Left renal pelvis (tissue), 4 donors: ENCODE results near the gene ZNF300. TPM values are rescaled to one million over a fixed set of nuclear protein-coding genes. Genes with fewer than 3 reads are reported as not detected.
A peak's percentile ranks its signal among the peaks of the same experiment; 100 is the strongest.
"Not testable (repeated sequence)": the region's sequence is repeated elsewhere in the genome, so short reads cannot be mapped to it uniquely, and the experiment has no call there.

Experiments
- DNase-seq, 4 donors: peaks; one replicate each; pipeline ENCODE4 v3.0.0-alpha.2; 2013; ENCODE audit warnings: low read depth in 4 of 4, low spot score in 3 of 4
- polyA plus RNA-seq, 4 donors: library from polyadenylated mRNA; unstranded; fragments of 120-200 nt; gene quantifications; one replicate each; pipeline ENCODE4 v1.2.1, GENCODE V29; 2013; ENCODE audit not compliant: insufficient read length in 4 of 4

Gene ZNF300
- 10 to 100 TPM; 32.5 to 54.1 (median 39.7) TPM for polyA plus RNA-seq

DNA sequence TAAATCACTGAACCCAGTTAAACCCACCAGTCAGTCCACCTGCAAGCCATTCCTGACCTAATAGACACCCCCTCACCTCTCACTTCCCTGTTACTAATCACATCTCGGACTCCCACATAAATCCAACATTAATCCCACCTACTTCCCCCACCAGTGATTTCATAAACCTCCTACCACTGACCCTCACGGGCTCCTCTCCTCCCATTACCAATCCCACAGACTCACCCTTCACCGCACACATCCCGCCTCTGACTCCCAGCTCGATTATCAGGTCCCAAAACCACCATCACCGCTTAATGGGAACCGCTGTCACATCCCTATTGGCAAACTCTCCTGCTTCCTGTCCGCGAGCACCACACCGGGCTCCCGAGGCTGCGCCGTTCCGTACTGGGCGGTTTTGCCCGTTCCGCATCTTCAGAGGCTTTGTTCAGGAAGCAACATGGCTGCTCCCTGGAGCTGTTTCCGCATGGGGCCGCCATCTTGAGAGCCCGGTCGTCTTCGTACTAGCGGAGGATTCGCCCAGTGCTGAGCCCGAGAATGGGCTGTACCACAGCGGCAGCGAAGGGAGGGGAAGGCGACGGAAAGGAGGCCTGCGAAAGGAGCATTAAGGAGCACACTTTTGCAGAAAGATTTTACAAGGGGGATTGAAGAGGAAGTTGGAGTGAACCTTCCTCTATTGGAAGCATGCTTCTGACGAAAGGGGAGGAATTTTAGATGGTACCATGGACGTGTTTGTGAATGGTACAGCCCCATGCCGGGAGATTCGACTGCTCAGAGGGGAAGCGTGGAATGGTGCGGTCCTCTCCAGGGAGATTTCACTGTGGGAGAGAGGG is at the start of gene ZNF300:
Gene ZNF300 (minus strand): TSS at position 502 of the 833 bp plus-strand sequence. CDS start 1,825 bp downstream, outside the sequence.
- peak; percentile 89 to 94 (median 93) for DNase-seq

DNA sequence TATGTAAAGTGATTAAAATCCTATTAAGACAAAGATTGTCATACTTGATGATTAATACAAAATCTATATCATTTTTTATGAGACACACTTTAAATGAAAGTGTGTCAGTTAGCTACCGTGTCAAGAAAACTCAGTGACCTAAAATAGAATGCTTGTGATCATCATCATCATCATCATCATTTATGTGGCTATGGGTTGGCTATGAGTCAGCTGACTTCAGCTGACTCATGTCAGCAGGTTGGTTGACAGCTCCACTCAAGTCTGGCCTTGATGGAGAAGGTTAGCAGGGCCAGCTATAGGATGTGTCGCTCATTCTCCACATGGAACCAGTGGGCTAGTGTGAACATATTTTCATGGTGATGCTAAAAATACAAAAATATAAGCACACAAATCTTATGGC is 43.8 kb upstream of the ZNF300 start:
- no peak for DNase-seq

DNA sequence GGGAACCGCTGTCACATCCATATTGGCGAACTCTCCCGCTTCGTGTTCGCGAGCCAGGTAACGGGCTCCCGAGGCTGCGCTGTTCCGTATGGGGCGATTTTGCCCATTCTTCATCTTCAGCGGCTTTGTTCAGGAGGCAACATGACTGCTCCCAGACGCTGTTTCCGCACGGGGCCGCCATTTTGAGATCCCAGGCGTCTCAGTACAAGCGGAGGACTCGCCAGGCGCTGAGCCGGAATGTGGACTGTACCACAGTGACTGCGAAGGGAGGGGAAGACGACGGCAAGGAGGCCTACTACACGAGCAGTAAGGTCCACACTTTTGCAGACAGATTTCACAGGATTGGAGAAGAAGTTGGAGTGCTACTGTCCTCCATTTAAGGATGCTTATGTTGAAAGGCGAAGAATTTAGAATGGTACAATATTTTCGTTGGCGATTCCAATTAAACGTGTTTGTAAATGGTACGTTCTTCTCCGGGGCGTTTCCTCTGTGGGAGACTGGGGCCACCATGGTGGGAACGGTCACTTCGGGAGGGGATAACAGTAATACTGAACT is 41.6 kb upstream of the ZNF300 start:
- peak; percentile 89 to 92 (median 91) for DNase-seq

DNA sequence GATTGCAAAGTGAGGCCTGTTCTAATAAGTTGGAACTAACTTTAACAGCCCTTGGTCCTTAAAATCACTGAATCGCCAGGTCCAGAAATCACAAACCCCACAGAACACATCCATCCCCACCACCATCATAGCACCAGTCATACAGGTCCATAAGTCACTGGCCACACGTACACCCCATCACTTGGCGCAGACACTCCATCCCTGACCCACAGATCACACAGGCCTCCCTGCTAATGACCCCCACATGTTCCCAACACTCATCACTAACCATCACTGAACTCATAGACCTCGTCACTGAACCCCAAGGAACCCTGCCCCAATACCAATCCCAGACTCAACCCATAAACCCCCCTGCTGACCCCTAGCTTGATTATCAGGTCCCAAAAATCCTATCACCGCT is 41.2 kb upstream of the ZNF300 start:
- DNase-seq, result peak in 2 of 4 donors; percentile 12

DNA sequence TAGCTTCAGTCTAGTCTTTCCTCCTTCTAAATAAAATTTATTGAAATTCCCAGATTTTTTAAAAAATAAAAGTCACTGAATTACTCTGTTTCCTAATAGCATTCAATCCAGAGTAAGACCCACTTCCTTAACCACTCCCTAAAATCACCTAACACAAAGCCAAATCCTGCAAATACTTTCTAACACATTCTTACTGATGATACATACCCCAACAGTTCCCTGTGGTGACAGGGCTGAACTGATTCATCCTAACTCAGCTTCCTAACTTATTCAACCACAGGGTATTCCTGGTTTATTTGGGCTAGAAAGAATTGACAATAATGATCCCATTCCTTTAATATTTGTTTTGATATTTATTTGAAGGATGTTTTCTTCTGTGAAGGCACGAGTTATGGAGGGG is 40.7 kb upstream of the ZNF300 start:
- DNase-seq, result no peak

DNA sequence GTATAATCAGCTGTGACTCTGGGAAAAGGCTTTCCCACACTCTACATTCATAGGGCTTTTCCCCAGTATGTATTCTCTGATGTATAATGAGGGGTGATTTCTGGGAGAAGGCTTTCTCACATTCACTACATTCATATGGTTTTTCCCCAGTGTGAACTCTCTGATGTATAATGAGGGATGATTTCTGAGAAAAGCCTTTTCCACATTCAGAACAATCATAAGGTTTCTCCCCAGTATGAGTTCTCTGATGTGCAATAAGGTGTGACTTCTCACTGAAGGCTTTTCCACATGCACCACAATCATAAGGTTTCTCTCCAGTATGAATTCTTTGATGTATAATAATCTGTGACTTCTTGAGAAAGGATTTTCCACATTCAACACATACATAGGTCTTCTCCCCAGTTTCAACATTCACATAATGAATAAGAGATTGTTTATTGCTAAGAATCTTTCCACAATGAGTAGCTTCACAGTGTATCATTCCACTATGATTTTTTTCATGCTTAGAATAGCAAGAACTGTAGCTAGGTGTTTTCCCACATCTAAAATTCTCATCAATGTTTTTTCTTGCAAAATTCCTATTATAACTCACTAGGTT is 26.7 kb upstream of the ZNF300 start:
- DNase-seq, result no peak

DNA sequence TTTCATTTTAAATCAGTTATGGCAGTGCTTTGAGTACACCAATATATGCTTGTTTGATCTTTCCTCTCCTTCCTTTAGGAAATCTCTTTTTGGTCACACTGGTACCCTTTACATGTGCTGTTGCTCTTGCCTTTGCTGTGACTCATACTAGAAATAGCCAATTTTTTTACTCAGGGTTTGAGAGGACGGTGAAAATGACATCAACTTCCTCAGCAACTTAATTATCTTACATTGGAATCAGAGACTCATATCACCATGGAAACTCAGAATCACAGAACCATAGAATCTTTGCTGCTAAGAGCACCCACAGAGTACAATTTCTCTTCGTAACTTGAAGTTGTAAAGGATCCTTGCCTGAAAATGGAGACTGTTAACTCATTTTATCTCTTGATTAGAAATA is 13.8 kb upstream of the ZNF300 start:
- DNase-seq, result no peak

DNA sequence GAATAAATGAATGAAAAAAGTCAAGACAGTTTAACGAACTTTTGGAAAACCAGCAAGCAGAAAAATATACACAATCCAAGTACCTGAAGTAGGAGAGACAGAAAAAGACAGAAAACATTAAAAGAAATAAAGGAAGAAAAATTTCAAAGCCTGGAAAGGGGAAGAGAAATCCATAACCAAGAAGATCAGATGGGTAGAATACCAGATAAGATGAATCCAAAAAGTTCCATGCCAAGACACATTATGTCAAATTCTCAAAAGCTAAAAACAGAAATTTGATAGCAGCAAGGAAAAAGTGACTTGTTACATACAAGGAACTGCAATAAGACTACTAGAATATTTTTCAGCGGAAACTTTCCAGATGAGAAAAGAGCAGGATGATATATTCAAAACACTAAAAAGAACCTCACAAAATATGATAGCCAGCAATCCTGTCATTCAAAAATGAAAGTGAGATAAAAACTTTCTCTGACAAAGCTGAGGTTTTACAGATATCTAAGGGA is 7.6 kb upstream of the ZNF300 start:
- DNase-seq, result no peak

DNA sequence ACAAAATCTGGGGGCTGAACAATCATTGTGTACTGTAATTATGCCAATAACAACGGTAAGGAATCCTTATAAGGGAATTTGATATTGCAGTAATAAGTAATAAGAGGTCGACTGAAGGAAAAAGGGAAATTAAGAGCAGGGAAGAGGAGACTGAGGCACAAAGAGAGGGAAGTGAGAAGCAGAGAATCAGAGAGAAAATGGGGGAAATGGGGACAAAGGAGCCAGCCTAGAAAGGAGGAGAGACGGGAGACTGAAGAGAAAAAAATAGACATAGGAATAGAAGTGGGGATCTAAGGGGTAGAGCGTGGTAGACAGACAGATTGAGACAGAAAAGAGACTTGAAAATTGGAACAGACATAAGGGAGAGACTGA is 518 bp upstream of the ZNF300 start:
- no peak for DNase-seq

DNA sequence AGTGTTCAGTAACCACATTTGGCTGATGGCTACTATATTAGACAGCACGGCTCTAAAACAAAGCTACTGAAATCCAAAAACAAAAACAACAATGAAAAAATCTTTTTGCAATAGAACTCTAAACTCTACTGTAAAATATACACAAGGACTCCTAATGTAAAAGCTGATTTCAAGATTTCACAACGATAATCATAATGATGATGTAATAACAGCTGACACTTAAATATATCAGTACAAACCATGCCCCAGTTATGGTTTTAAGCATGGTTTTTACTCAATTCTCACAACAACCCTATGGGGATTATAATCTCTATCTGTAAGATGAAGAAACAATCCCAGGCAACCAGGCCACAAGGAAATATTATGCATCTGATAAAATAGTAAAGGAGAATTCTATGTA is 3.3 kb downstream of the ZNF300 start:
- no peak for DNase-seq

DNA sequence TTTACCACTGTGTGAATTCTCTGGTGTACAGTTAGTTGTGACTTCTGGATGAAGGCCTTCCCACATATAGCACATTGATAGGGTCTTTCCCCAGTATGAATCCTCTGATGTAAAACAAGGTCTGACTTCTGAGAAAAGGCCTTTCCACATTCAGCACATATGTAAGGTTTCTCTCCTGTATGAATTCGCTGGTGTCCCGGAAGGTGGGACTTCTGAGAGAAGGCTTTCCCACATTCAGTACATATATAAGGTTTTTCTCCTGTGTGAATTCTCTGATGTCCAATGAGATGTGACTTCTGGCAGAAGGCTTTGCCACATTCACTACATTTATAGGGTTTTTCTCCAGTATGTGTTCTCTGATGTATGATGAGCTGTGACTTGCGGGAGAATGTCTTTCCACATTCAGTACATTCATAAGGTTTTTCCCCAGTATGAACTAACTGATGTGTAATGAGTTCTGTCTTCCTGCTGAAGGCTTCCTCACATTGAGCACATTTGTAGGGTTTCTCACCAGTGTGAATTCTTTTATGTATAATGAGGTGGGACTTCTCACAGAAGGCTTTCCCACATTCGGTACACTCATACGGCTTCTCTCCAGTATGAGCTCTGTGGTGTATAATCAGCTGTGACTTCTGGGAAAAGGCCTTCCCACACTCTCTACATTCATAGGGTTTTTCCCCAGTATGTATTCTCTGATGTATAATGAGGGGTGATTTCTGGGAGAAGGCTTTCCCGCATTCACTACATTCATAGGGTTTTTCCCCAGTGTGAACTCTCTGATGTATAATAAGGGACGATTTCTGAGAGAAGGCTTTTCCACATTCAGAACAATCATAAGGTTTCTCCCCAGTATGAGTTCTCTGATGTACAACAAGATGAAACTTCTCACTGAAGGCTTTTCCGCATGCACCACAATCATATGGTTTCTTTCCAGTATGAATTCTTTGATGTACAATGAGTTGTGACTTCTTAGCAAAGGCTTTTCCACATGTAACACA is 9.1 kb downstream of the ZNF300 start:
- DNase-seq, result no peak

DNA sequence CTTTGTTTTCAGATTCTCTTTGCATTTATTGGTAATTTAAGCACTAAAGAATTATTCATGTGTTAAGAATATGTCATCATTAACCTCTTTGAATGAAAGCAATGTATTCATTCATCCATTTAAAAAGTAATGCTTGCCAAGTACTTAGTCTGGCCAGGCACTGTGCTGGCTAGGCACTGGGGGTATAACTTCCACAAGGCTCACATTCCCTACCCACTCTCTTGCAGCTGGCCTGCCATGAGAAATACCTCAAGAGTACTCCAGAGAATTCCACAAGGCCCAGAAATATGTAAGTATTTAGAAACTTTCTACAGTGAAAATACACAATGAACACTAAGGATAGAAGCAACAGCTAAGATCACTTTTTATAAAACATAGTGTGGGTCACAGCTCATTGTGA is 25.4 kb downstream of the ZNF300 start:
- DNase-seq, result no peak

DNA sequence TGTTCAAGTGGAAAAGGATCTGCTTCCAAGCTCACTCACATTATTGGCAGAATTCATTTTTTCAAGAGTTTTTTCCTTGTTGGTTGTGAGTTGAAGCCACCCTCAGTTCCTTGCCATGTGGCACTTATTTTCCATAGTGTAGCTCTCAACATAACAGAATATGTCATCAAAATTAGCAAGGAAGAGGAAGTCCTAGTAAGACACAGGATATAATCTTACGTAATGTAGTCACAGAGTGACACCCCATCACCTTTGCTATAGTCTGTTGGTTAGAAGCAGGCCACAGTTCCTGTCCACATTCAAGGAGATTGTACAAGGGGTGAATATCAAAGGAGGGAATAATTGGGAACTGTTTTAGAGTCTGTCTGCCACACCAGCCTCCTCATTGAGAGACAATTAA is 42.7 kb downstream of the ZNF300 start:
- no peak for DNase-seq

DNA sequence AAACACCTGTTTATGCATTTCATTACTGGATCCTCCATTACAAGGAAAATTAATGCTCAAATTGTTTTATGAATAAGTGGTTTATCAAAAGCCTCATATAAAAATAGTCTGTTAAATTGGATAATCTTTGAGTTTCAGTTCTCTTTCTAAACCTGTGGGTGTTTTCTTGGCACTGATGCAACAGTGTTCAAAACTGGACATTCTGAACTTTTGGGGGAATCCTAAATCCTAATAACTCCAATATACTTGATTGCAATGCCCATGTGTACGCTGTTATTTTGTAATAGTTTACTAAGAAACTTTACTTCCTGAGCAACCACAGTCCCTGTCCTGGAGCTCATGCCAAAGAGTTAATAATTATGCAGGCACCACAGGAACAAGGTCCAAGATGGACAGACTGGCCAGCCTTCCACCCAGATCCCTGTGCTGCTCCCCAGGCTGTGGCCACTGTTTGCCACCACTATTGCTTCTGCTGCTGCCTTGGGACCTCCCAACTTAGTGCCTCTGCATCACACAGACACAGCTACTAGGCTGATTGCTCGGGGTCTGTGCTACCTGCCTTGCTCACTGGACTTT is 44.4 kb downstream of the ZNF300 start:
- no peak for DNase-seq

DNA sequence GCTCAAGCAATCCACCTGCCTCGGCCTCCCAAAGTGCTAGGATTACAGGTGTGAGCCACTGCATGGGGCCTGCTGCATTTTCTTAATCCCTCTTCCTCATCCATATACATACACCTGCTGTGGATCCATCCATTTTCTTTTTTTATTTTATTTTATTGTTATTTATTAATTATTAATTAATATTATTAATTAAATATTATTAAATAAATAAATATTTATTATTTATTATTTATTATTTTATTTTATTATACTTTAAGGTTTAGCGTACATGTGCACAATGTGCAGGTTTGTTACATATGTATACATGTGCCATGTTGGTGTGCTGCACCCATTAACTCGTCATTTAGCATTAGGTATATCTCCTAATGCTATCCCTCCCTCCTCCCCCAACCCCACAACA is 48.1 kb downstream of the ZNF300 start:
- DNase-seq, result not testable (repeated sequence)

DNA sequence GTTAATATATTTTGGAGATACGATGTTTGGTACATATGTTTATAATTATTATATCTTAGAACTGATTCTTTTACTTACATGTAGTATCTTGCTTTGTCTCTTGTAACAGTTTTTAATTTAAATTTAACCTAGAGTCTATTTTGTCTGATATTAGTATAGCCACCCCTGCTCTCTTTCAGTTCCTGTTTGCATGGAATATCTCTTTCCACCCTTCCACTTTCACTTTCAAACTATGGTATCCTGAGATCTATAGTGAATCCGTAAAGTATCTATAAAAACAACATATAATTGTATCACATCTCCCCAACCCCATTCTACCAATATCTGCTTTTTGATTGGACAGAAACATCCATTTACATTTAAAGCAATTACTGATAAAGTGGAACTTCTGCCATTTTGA is 51.2 kb downstream of the ZNF300 start:
- no peak for DNase-seq

DNA sequence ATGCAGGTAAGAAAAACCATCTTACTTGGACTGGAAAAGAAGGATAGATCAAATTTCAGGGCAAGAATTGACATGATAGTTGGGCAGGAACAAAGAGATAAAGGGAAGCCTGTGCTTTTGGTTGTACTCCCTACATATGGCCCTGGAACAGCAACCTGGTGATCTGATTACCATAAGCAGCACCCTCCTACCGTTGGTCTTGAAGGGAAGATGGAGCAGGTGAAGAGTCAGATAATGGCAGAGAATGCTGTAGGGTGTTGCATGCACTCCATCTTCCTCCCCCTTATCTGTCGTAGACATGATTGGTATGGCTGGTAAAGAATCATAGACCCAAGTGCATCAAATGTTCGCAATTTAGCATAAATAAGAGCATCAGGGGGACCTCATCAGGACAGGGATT is 53.7 kb downstream of the ZNF300 start:
- DNase-seq, result no peak

DNA sequence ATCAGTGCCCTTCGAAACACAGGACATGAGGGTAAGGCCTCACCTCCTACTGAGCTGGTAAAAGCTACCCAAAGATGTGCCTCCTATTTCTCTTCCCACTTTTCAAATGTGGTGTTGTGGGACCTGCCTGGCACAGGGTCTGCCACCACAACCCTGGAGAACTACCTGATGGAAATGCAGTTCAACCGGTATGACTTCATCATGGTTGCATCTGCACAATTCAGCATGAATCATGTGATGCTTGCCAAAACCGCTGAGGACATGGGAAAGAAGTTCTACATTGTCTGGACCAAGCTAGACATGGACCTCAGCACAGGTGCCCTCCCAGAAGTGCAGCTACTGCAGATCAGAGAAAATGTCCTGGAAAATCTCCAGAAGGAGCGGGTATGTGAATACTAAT is 56.5 kb downstream of the ZNF300 start:
- DNase-seq, result no peak

DNA sequence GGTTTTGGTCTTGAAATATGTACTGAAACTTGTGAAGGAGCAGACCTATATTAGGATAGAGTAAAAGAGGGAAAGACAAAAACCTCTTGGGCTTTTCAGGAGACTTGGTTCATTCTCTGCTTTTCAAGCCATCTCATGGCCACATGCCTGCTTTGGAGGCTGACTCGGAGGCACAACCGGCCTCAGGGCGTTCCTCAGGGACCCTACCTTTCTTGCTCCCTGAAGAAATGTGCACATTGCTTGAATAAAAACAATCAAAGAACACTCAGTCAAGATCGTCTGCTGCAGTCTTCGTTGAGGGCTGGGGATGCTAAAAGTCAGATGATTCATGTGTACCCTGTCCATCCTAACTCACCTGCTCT is 57.5 kb downstream of the ZNF300 start:
- no peak for DNase-seq

DNA sequence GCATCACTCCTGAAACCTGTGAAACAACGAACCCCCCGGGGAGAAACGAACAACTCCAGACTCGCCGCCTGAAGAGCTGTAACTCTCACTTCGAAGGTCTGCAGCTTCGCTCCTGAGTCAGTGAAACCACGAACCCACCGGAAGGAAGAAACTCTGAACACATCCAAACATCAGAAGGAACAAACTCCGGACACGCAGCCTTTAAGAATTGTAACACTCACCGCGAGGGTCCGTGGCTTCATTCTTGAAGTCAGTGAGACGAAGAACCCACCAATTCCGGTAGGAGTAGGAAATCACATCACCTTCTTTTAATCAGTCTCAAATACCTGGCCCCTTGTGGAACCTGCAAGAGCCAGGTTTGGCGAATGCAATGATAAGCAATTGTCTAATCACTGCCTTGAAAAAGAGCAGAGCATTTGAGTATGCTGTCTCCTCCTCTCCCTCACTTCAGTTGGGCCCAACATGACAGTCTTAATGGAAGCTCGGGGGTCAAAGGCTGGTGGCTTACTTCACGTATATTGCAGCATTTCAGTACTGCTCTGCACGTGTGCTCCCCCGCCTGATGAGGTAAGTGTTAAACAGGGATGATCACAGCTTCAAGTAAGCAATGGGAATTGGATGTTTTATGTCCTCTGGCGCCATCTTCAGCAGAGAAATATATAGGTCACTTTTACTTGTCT is 58.0 kb downstream of the ZNF300 start:
- DNase-seq, result peak; percentile 52 to 74 (median 65)
